Activated CD4-positive, alpha-beta T cell treated with anti-CD3 and anti-CD28 coated beads, Interleukin-2, amount 10 ng/mL, durations not matched to agents 24 days and 14 days (primary cell): ENCODE measurements around the gene COLQ. TPM values are rescaled to one million over a fixed set of nuclear protein-coding genes. Genes with fewer than 3 reads are reported as not detected.

ENCODE experiments used
- total RNA-seq: library from RNA; stranded (reverse); gene quantifications from 2 replicates; pipeline ENCODE4 v1.2.3, GENCODE V29; 2022

The COLQ gene
- total RNA-seq, 1 donor from 2014 or later: 1.7 TPM

Other genes with a start within 250 kb of the COLQ start
- 19.5 and 19.8 TPM in 2 replicates for gene SH3BP5, start 189.1 kb downstream of the COLQ start, total RNA-seq
- gene METTL6, start 94.2 kb downstream of the COLQ start, total RNA-seq: 15.2 and 17.4 TPM in 2 replicates
- 24.2 and 25.7 TPM in 2 replicates for gene EAF1, start 94.1 kb downstream of the COLQ start, total RNA-seq
- gene HACL1, start 79.9 kb upstream of the COLQ start, total RNA-seq: 19.3 and 21.4 TPM in 2 replicates
- 2.0 and 2.1 TPM in 2 replicates for gene BTD, start 80.0 kb upstream of the COLQ start, total RNA-seq